Dedifferentiated amniotic fluid mesenchymal stem cell (primary cell): ENCODE measurements around the gene OLIG2.

ENCODE experiments used
- DNase-seq: peaks from one replicate; pipeline ENCODE4 v3.0.0-alpha.2; 2016; ENCODE audit errors: extremely low spot score

OLIG2 gene

GRCh38 chr21:33019885-33020557, 5.7 kb upstream of the OLIG2 start:
- DNase-seq: no peak

GRCh38 chr21:33020558-33021100, 5.1 kb upstream of the OLIG2 start:
- DNase-seq: no peak

GRCh38 chr21:33021150-33021549, 4.6 kb upstream of the OLIG2 start:
- DNase-seq: no peak

- DNase-seq: no peak
Observed at GRCh38 chr21:33021667-33022066, 4.1 kb upstream of the OLIG2 start.

- DNase-seq: no peak
Observed at GRCh38 chr21:33022489-33022827, 3.3 kb upstream of the OLIG2 start.

- DNase-seq: no peak
Observed at GRCh38 chr21:33022828-33023573, 2.7 kb upstream of the OLIG2 start.

- DNase-seq: no peak
Observed at GRCh38 chr21:33023574-33024200, 2.0 kb upstream of the OLIG2 start.

- DNase-seq: no peak
Observed at GRCh38 chr21:33024201-33025103, 1.3 kb upstream of the OLIG2 start.

- DNase-seq: no peak
Observed at GRCh38 chr21:33025106-33025488, 638 bp upstream of the OLIG2 start.

GRCh38 chr21:33026443-33026858, 716 bp downstream of the OLIG2 start:
- no peak for DNase-seq

- no peak for DNase-seq
Observed at GRCh38 chr21:33026878-33027400, 1.2 kb downstream of the OLIG2 start.

GRCh38 chr21:33027401-33028286, 1.9 kb downstream of the OLIG2 start:
- no peak for DNase-seq

- no peak for DNase-seq
Observed at GRCh38 chr21:33028287-33028670, 2.5 kb downstream of the OLIG2 start.

- DNase-seq: no peak
Observed at GRCh38 chr21:33028773-33029384, 3.1 kb downstream of the OLIG2 start.

GRCh38 chr21:33029385-33029921, 3.7 kb downstream of the OLIG2 start:
- no peak for DNase-seq

- DNase-seq: no peak
Observed at GRCh38 chr21:33029975-33030461, 4.3 kb downstream of the OLIG2 start.

- no peak for DNase-seq
Observed at GRCh38 chr21:33030633-33031032, 4.9 kb downstream of the OLIG2 start.

- DNase-seq: no peak
Observed at GRCh38 chr21:33031152-33031911, 5.6 kb downstream of the OLIG2 start.
